Measurements from ENCODE around the gene AADAC. TPM values are rescaled to one million over a fixed set of nuclear protein-coding genes. Genes with fewer than 3 reads are reported as not detected.
"Not testable (repeated sequence)": the region's sequence is repeated elsewhere in the genome, so short reads cannot be mapped to it uniquely, and the experiment has no call there.

The AADAC gene
- total and polyA plus RNA-seq, 2 donors = 0.69 to 0.94 TPM

- WGBS = 89% methylated on average over 11 of the region's 11 CpGs
- no peak overlapping the region for H3K27ac ChIP-seq (ENCODE audit: low read depth)
These were observed 38.3 kb downstream of the AADAC start for GRCh38 chr3:151852074-151852811.

GRCh38 chr3:151856118-151856517 is 42.2 kb downstream of the AADAC start:
- Histone ChIP-seq H3K4me3 (ENCODE audit: low read depth, low read length) (no peak overlapping the region), H3K27ac (ENCODE audit: low read depth) (no peak overlapping the region), H3K4me1 (ENCODE audit: insufficient read depth) (no peaks in the 10 kb centered on the region), H3K36me3 (ENCODE audit: insufficient read depth) (no peaks in the 10 kb centered on the region)
- no peak for DNase-seq (ENCODE audit: extremely low spot score)
- WGBS = 88% methylated on average over 3 of the region's 3 CpGs

More at GRCh38 chr3:151852074-151852811, 38.3 kb downstream of the AADAC start:
- Histone ChIP-seq H3K4me1 (ENCODE audit: insufficient read depth) (no peaks in the 10 kb centered on the region), H3K4me3 (ENCODE audit: low read depth, low read length) (no peak overlapping the region), H3K36me3 (ENCODE audit: insufficient read depth) (no peaks in the 10 kb centered on the region)
- DNase-seq (ENCODE audit: extremely low spot score) = no peak

- Histone ChIP-seq H3K36me3 (ENCODE audit: insufficient read depth) (no peaks in the 10 kb centered on the region), H3K4me1 (ENCODE audit: insufficient read depth) (no peaks in the 10 kb centered on the region), H3K4me3 (ENCODE audit: low read depth, low read length) (no peak overlapping the region), H3K27ac (ENCODE audit: low read depth) (no peak overlapping the region)
- 94% methylated on average over 2 of the region's 2 CpGs for WGBS
- DNase-seq (ENCODE audit: extremely low spot score) = no peak
These were observed 42.7 kb downstream of the AADAC start for GRCh38 chr3:151856641-151857040.

- H3K4me1 ChIP-seq (ENCODE audit: insufficient read depth) = no peaks in the 10 kb centered on the region
- 68% methylated on average over 2 of the region's 2 CpGs for WGBS
- no peak for DNase-seq (ENCODE audit: extremely low spot score)
- no peaks in the 10 kb centered on the region for H3K36me3 ChIP-seq (ENCODE audit: insufficient read depth)
- no peak overlapping the region for H3K27ac ChIP-seq (ENCODE audit: low read depth)
- H3K4me3 ChIP-seq (ENCODE audit: low read depth, low read length) = no peak overlapping the region
These were observed 45.3 kb downstream of the AADAC start for GRCh38 chr3:151859233-151859673.

GRCh38 chr3:151859905-151860304 is 46.0 kb downstream of the AADAC start:
- Histone ChIP-seq H3K4me1 (ENCODE audit: insufficient read depth) (no peaks in the 10 kb centered on the region), H3K27ac (ENCODE audit: low read depth) (no peak overlapping the region), H3K36me3 (ENCODE audit: insufficient read depth) (no peaks in the 10 kb centered on the region), H3K4me3 (ENCODE audit: low read depth, low read length) (no peak overlapping the region)
- DNase-seq (ENCODE audit: extremely low spot score) = no peak

GRCh38 chr3:151863611-151864010 is 49.7 kb downstream of the AADAC start:
- H3K27ac ChIP-seq (ENCODE audit: low read depth) = no peak overlapping the region
- no peaks in the 10 kb centered on the region for H3K36me3 ChIP-seq (ENCODE audit: insufficient read depth)
- no peak for DNase-seq (ENCODE audit: extremely low spot score)
- H3K4me3 ChIP-seq (ENCODE audit: low read depth, low read length) = no peak overlapping the region
- H3K4me1 ChIP-seq (ENCODE audit: insufficient read depth) = no peaks in the 10 kb centered on the region
- 93% methylated on average over 2 of the region's 2 CpGs for WGBS

- WGBS = 53% methylated on average over 4 of the region's 4 CpGs
- H3K27ac ChIP-seq (ENCODE audit: low read depth) = no peak overlapping the region
- H3K36me3 ChIP-seq (ENCODE audit: insufficient read depth) = no peaks in the 10 kb centered on the region
- DNase-seq (ENCODE audit: extremely low spot score) = no peak
- no peaks in the 10 kb centered on the region for H3K4me1 ChIP-seq (ENCODE audit: insufficient read depth)
- no peak overlapping the region for H3K4me3 ChIP-seq (ENCODE audit: low read depth, low read length)
These were observed 50.6 kb downstream of the AADAC start for GRCh38 chr3:151864423-151865101.

- WGBS = 34% methylated on average over 4 of the region's 4 CpGs
- no peak for DNase-seq (ENCODE audit: extremely low spot score)
- no peak overlapping the region for H3K4me3 ChIP-seq (ENCODE audit: low read depth, low read length)
- no peaks in the 10 kb centered on the region for H3K4me1 ChIP-seq (ENCODE audit: insufficient read depth)
- no peak overlapping the region for H3K27ac ChIP-seq (ENCODE audit: low read depth)
- no peaks in the 10 kb centered on the region for H3K36me3 ChIP-seq (ENCODE audit: insufficient read depth)
These were observed 52.9 kb downstream of the AADAC start for GRCh38 chr3:151866711-151867410.

- no peak overlapping the region for H3K4me3 ChIP-seq (ENCODE audit: low read depth, low read length)
- no peak overlapping the region for H3K27ac ChIP-seq (ENCODE audit: low read depth)
- no peak for DNase-seq (ENCODE audit: extremely low spot score)
- 94% methylated on average over 1 of the region's 1 CpG for WGBS
- H3K4me1 ChIP-seq (ENCODE audit: insufficient read depth) = no peaks in the 10 kb centered on the region
- no peaks in the 10 kb centered on the region for H3K36me3 ChIP-seq (ENCODE audit: insufficient read depth)
These were observed 53.8 kb downstream of the AADAC start for GRCh38 chr3:151867666-151868065.

GRCh38 chr3:151869181-151869580 is 55.3 kb downstream of the AADAC start:
- no peaks in the 10 kb centered on the region for H3K36me3 ChIP-seq (ENCODE audit: insufficient read depth)
- H3K4me3 ChIP-seq (ENCODE audit: low read depth, low read length) = no peak overlapping the region
- 10% methylated on average over 3 of the region's 3 CpGs for WGBS
- no peak for DNase-seq (ENCODE audit: extremely low spot score)
- no peak overlapping the region for H3K27ac ChIP-seq (ENCODE audit: low read depth)
- no peaks in the 10 kb centered on the region for H3K4me1 ChIP-seq (ENCODE audit: insufficient read depth)

- Histone ChIP-seq H3K27ac (ENCODE audit: low read depth) (no peak overlapping the region), H3K4me3 (ENCODE audit: low read depth, low read length) (no peak overlapping the region), H3K4me1 (ENCODE audit: insufficient read depth) (no peaks in the 10 kb centered on the region), H3K36me3 (ENCODE audit: insufficient read depth) (no peaks in the 10 kb centered on the region)
- 56% methylated on average over 8 of the region's 8 CpGs for WGBS
- no peak for DNase-seq (ENCODE audit: extremely low spot score)
These were observed 57.9 kb downstream of the AADAC start for GRCh38 chr3:151871639-151872468.

- DNase-seq (ENCODE audit: extremely low spot score) = no peak
- no peak within 1 kb of the TSS for H3K27ac ChIP-seq (ENCODE audit: low read depth)
- H3K4me1 ChIP-seq (ENCODE audit: insufficient read depth) = no peaks in the 10 kb centered on the region
- H3K4me3 ChIP-seq (ENCODE audit: low read depth, low read length) = no peak within 1 kb of the TSS
- no peaks in the 10 kb centered on the region for H3K36me3 ChIP-seq (ENCODE audit: insufficient read depth)
These were observed 59.5 kb downstream of the AADAC start, which contains the start of gene SUCNR1 for GRCh38 chr3:151873398-151873797. Gene SUCNR1 (plus strand): TSS chr3:151873643. CDS start chr3:151879893, 6,250 bp downstream.

- H3K36me3 ChIP-seq (ENCODE audit: insufficient read depth); H3K27ac ChIP-seq (ENCODE audit: low read depth); DNase-seq (ENCODE audit: extremely low spot score); H3K4me1 ChIP-seq (ENCODE audit: insufficient read depth); H3K4me3 ChIP-seq (ENCODE audit: low read depth, low read length): not testable (repeated sequence)
- 96% methylated on average over 5 of the region's 5 CpGs for WGBS
These were observed 60.2 kb downstream of the AADAC start for GRCh38 chr3:151874079-151874478.
